ENCODE results near the gene OSBPL6. TPM values are rescaled to one million over a fixed set of nuclear protein-coding genes. Genes with fewer than 3 reads are reported as not detected.

OSBPL6 gene
- total RNA-seq: 6.7 and 8.5 TPM in 2 replicates

DNA sequence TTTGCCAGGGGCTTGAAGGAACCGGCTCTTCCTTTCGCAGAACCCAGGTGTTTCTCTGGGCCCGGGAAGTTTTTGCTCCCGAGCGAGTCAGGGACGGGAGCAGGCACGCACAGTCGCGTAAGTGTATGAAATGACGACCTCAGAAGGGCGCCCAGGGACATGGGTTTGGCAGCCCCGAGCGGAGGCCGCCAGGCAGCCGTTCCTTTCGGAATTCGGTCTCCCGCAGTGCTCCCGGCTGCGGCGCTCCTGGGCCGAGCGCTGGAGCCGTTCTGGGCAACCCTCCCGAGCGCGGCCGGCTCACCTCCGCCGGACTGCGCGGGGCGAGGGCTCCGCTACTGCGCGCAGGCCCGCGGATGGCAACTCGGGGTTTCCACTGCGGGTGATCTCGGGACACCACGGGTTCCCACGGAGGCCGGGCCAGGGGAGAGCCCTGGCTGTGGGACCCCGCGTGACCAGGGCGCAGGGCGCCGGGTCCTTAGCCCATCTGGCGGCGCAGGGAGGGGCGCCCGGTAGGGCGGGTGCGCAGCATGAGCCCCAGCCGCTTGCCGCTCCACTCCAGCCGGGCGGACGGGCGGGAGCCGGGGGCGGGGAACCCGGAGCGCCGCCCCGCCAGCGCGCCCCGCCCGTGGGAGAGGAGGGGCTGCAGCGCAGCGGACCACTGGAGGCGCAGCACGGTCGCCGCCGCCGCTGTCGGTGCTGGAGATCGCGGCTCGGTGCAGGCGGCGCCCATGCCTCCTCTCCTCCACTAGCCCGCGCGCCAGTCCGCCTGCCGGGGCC is at the start of gene OSBPL6:
OSBPL6 (plus strand) TSS at position 690 of the 777 bp plus-strand sequence. CDS start 111,673 bp downstream, outside the sequence.

DNA sequence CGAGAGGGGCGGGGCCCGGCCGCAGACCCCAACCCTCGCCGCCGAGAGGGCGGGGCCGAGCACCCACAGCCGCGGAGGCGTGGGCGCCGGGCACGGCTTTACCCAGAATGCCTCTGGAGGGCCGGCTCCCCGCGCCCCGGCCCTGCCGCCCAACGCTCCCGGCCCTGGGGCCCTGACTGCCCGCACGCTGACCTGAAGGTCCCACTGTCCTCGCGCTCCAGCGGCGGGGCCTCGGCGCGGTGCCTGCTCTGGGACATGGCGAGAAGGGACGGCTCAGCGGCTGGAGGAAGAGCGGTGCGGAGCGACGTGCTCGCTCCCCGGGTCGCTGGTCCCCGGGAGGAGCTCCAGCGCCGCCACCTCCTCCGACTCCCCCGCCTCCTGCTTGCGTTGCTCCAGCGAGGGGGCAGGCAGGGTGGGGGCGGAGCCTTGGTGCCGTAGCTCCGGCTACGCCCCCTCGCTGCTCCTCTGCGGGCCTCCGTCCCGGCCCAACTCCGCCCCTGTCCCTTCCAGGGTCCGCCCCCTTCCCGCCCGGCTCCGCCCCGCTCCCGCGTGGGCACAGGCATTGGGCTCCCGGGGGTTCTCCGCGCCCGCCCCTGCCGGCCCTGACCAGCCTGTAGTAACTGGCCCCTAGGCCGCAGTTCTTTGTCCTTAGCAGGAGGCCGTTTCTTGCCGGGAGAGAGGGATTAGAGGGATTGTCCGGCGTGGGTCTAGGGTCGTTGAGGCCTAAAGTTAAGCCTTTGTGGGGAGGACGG is 256.6 kb downstream of the OSBPL6 start, which contains the start of the genes PJVK and PRKRA:
PJVK (plus strand) TSS at position 605 of the 752 bp plus-strand sequence. CDS start 2,032 bp downstream, outside the sequence.
PRKRA (minus strand) TSS at position 402 of the 752 bp plus-strand sequence; CDS start at position 257, 145 bp downstream.

Other genes starting within 250 kb of the OSBPL6 start
- gene PDE11A, start 121.7 kb upstream of the OSBPL6 start, total RNA-seq: under 0.01 and 0.10 TPM in 2 replicates
- gene RBM45, start 82.1 kb upstream of the OSBPL6 start, total RNA-seq: 17.6 and 18.7 TPM in 2 replicates

All from vein endothelial cell (primary cell).